B cell (primary cell): ENCODE measurements around the gene LYPD5.

Experiments used
- EZH2 ChIP-seq: IDR thresholded peaks from 2 replicates; pipeline ENCODE4 v1.6.1; 2012; ENCODE audit warnings: borderline replicate concordance, low read depth, mild to moderate bottlenecking, moderate library complexity, low read length; ENCODE audit not compliant: insufficient read depth, poor library complexity, severe bottlenecking
- TF ChIP-seq, protein P1 (sequence below): fragments of 200-600 bp; IDR thresholded peaks from one replicate; pipeline ENCODE4 v1.8.0; 2022; ENCODE audit warnings: antibody characterized with exemption, mild to moderate bottlenecking

DNA sequence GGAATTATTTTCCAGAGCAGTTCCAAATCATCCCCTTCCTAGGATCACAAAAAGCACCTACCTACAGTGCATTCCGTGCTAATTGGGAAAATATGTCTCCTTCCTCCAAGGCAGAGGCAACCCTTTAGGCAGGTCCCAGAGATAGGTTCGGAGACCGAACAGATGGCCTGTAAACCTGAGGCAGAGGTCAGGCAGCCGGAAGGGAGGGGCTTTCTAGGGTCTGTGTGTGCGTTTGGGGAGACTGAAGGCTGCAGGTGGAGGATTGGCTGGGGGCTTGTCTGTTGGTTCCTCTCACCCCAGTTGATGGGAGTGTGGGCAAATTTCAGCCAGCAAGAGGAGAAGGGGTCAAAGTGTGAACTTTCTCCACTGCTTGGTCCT lies 28.5 kb downstream of the LYPD5 start:
- TF ChIP-seq EZH2, result no peak
- TF ChIP-seq, protein P1, sequence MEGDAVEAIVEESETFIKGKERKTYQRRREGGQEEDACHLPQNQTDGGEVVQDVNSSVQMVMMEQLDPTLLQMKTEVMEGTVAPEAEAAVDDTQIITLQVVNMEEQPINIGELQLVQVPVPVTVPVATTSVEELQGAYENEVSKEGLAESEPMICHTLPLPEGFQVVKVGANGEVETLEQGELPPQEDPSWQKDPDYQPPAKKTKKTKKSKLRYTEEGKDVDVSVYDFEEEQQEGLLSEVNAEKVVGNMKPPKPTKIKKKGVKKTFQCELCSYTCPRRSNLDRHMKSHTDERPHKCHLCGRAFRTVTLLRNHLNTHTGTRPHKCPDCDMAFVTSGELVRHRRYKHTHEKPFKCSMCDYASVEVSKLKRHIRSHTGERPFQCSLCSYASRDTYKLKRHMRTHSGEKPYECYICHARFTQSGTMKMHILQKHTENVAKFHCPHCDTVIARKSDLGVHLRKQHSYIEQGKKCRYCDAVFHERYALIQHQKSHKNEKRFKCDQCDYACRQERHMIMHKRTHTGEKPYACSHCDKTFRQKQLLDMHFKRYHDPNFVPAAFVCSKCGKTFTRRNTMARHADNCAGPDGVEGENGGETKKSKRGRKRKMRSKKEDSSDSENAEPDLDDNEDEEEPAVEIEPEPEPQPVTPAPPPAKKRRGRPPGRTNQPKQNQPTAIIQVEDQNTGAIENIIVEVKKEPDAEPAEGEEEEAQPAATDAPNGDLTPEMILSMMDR, result no peak
